PC-3 (cell line): Measurements from ENCODE around the gene TRIB2. TPM values are rescaled to one million over a fixed set of nuclear protein-coding genes. Genes with fewer than 3 reads are reported as not detected.

Source experiments
- ATAC-seq: fragments of 200-7000 bp; cut with Tn5 transposase; 2 replicates; pipeline ENCODE4 v1.9.1; 2020; ENCODE audit warnings: mild to moderate bottlenecking, moderate library complexity
- BruUV-seq: library from RNA; stranded (reverse); fragments of 400-500 nt; replicated peaks from 2 replicates; lab custom pipeline; 2021; lab: Mats Ljungman, UMichigan
- CTCF ChIA-PET: fragments of 300-600 bp; sonication (Branson Sonifier 250); formaldehyde crosslinking; loops from one replicate; lab custom pipeline; 2022; ENCODE audit warnings: antibody characterized with exemption; lab: Charles Lee
- POLR2A ChIA-PET: fragments of 300-600 bp; sonication (Branson Sonifier 250); formaldehyde crosslinking; loops from one replicate; lab custom pipeline; 2022; ENCODE audit warnings: antibody characterized with exemption; ENCODE audit not compliant: unreplicated experiment; lab: Charles Lee
- DNase-seq: peaks from one replicate; pipeline ENCODE4 v3.0.0-alpha.2; 2015
- H2AFZ ChIP-seq: fragments of 300-600 bp; sonication (generic); 2 replicates; pipeline ENCODE4 v1.6.0; 2016; ENCODE audit warnings: antibody characterized with exemption, low read length
- H3F3A ChIP-seq: fragments of 300-600 bp; sonication (generic); one replicate; pipeline ENCODE4 v1.6.0; 2017; ENCODE audit warnings: antibody characterized with exemption, low read length, control low read depth, mild to moderate bottlenecking; ENCODE audit not compliant: unreplicated experiment
- H3K27ac ChIP-seq: fragments of 300-600 bp; sonication (generic); 2 replicates; pipeline ENCODE4 v1.5.1; 2016; ENCODE audit warnings: mild to moderate bottlenecking, low read length
- H3K27me3 ChIP-seq: fragments of 300-600 bp; sonication (generic); 2 replicates; pipeline ENCODE4 v1.6.1; 2016; ENCODE audit warnings: low read length, mixed read lengths
- H3K36me3 ChIP-seq: fragments of 300-600 bp; sonication (generic); 2 replicates; pipeline ENCODE4 v1.6.1; 2016; ENCODE audit warnings: low read depth, mixed run types, low read length, mixed read lengths
- H3K4me1 ChIP-seq: fragments of 300-600 bp; sonication (generic); 2 replicates; pipeline ENCODE4 v1.5.1; 2016; ENCODE audit warnings: low read length; ENCODE audit not compliant: insufficient read depth
- H3K4me2 ChIP-seq: fragments of 300-600 bp; sonication (generic); 2 replicates; pipeline ENCODE4 v1.6.0; 2016; ENCODE audit warnings: low read length
- H3K4me3 ChIP-seq: fragments of 300-600 bp; sonication (generic); 2 replicates; pipeline ENCODE4 v1.5.1; 2016; ENCODE audit warnings: mild to moderate bottlenecking, low read length, mixed read lengths
- H3K79me2 ChIP-seq: fragments of 300-600 bp; sonication (generic); 2 replicates; pipeline ENCODE4 v1.6.1; 2017; ENCODE audit warnings: low read length, mixed read lengths
- H3K9ac ChIP-seq: fragments of 300-600 bp; sonication (generic); 2 replicates; pipeline ENCODE4 v1.6.0; 2016; ENCODE audit warnings: mild to moderate bottlenecking, low read length
- H3K9me2 ChIP-seq: fragments of 300-600 bp; sonication (generic); replicated peaks from 2 replicates; pipeline ENCODE4 v1.6.1; 2016; ENCODE audit warnings: mixed run types, low read length, mixed read lengths
- H3K9me3 ChIP-seq: fragments of 300-600 bp; sonication (generic); 2 replicates; pipeline ENCODE4 v1.6.1; 2016; ENCODE audit warnings: low read length, mixed read lengths
- H4K20me1 ChIP-seq: fragments of 300-600 bp; sonication (generic); 2 replicates; pipeline ENCODE4 v1.6.1; 2016; ENCODE audit warnings: low read length, mixed read lengths
- CTCF ChIP-seq: fragments of 300-600 bp; sonication (generic); conservative IDR thresholded peaks from 2 replicates; pipeline ENCODE4 v1.5.1; 2017; ENCODE audit warnings: antibody characterized with exemption, low read depth, mild to moderate bottlenecking, low read length
- EZH2 ChIP-seq: fragments of 300-600 bp; sonication (generic); IDR thresholded peaks from one replicate; pipeline ENCODE4 v1.6.1; 2017; ENCODE audit warnings: antibody characterized with exemption, mild to moderate bottlenecking, low read length; ENCODE audit not compliant: unreplicated experiment
- EZH2phosphoT487 ChIP-seq: fragments of 300-600 bp; sonication (generic); IDR thresholded peaks from 2 replicates; pipeline ENCODE4 v1.6.1; 2018; ENCODE audit warnings: mild to moderate bottlenecking, antibody characterized with exemption, low read length, borderline replicate concordance
- intact Hi-C: fragments of 100-400 bp; cut with micrococcal nuclease; formaldehyde crosslinking; loops from 2 replicates; pipeline ENCODE4 v1.9.0; 2023
- total RNA-seq: library from RNA; depleted of rRNA; stranded (reverse); fragments of >200 nt; gene quantifications from 2 replicates; pipeline ENCODE4 v1.2.3, GENCODE V29; 2014

The TRIB2 gene
- total RNA-seq, 1 experiment from 2014 or later, result 35.2 TPM

- BruUV-seq, result no TSS peak
- TF ChIP-seq CTCF, result no peak
- TF ChIP-seq EZH2, result no peak
- no peak for TF ChIP-seq EZH2phosphoT487
- Histone ChIP-seq H3K4me2 (no peak overlapping the region), H3K9ac (no peak overlapping the region), H3K79me2 (no peaks in the 10 kb centered on the region), H3K27me3 (no peaks in the 10 kb centered on the region), H3K27ac (no peak overlapping the region), H3K36me3 (no peaks in the 10 kb centered on the region), H3K4me1 (peaks cover 12% of the 10 kb centered on the region), H2AFZ (no peak overlapping the region), H3K9me2 (0 out of 2 replicates have a peak, but pooled peaks cover 3% of the 10 kb centered on the region), H4K20me1 (no peaks in the 10 kb centered on the region), H3F3A (no peaks in the 10 kb centered on the region), H3K9me3 (no peaks in the 10 kb centered on the region), H3K4me3 (no peak overlapping the region)
- DNase-seq, result no peak
- POLR2A ChIA-PET, result no interaction called here
- intact Hi-C loops, result no loop called here
- CTCF ChIA-PET, result interaction anchor here (0.7 kb wide), 1 partner anchor 168 kb away, joined by 3 read pairs; no protein-coding TSS in a partner anchor
- no peak for ATAC-seq
Measured at GRCh38 chr2:12761104-12761503, 44.4 kb downstream of the TRIB2 start.

- Histone ChIP-seq H3K4me2 (no peak overlapping the region), H3K9me2 (0 out of 2 replicates have a peak, but pooled peaks cover 3% of the 10 kb centered on the region), H3K4me1 (peaks cover 12% of the 10 kb centered on the region), H3K9me3 (no peaks in the 10 kb centered on the region), H3K4me3 (no peak overlapping the region), H3K27me3 (no peaks in the 10 kb centered on the region), H2AFZ (no peak overlapping the region), H3F3A (no peaks in the 10 kb centered on the region), H3K9ac (no peak overlapping the region), H3K79me2 (no peaks in the 10 kb centered on the region), H3K36me3 (no peaks in the 10 kb centered on the region), H3K27ac (no peak overlapping the region), H4K20me1 (no peaks in the 10 kb centered on the region)
- TF ChIP-seq CTCF (no peak), EZH2 (no peak), EZH2phosphoT487 (no peak)
- ChIA-PET POLR2A (no interaction called here), CTCF (no interaction called here)
- ATAC-seq, result no peak
- DNase-seq, result no peak
- intact Hi-C loops, result no loop called here
- BruUV-seq, result no TSS peak
Measured at GRCh38 chr2:12762337-12762736, 45.6 kb downstream of the TRIB2 start.

- H3K27ac ChIP-seq, result no peak overlapping the region
- no TSS peak for BruUV-seq
Measured at GRCh38 chr2:12762976-12763375, 46.2 kb downstream of the TRIB2 start.

More at GRCh38 chr2:12762976-12763375, 46.2 kb downstream of the TRIB2 start:
- H3K4me2 ChIP-seq, result no peak overlapping the region
- H2AFZ ChIP-seq, result no peak overlapping the region
- no peaks in the 10 kb centered on the region for H3K9me3 ChIP-seq
- H3K9me2 ChIP-seq, result 0 out of 2 replicates have a peak, but pooled peaks cover 3% of the 10 kb centered on the region
- peaks cover 12% of the 10 kb centered on the region for H3K4me1 ChIP-seq
- H3K4me3 ChIP-seq, result no peak overlapping the region
- no peaks in the 10 kb centered on the region for H4K20me1 ChIP-seq
- ATAC-seq (no peak), DNase-seq (no peak)
- no peaks in the 10 kb centered on the region for H3K79me2 ChIP-seq
- intact Hi-C loops, result no loop called here
- TF ChIP-seq CTCF, result no peak
- no peak for TF ChIP-seq EZH2phosphoT487
- TF ChIP-seq EZH2, result no peak
- H3F3A ChIP-seq, result no peaks in the 10 kb centered on the region
- ChIA-PET CTCF (interaction anchor here (0.7 kb wide), 1 partner anchor 70 kb away, joined by 3 read pairs; no protein-coding TSS in a partner anchor), POLR2A (no interaction called here)
- H3K9ac ChIP-seq, result no peak overlapping the region
- no peaks in the 10 kb centered on the region for H3K27me3 ChIP-seq
- H3K36me3 ChIP-seq, result no peaks in the 10 kb centered on the region
